ENCODE measurements around the gene FAM120B.
"Not testable (repeated sequence)": the region's sequence is repeated elsewhere in the genome, so short reads cannot be mapped to it uniquely, and the experiment has no call there.

- TF ChIP-seq EZH2 (IDR thresholded peaks at IDR 0.05; ENCODE audit: low read depth, unreplicated experiment); CTCF (conservative IDR thresholded peaks at IDR 0.05; ENCODE audit: low read depth in 2 of 2); POLR2AphosphoS5 (IDR thresholded peaks at IDR 0.05; ENCODE audit: low read depth); ETS1 (IDR thresholded peaks at IDR 0.05); REST (IDR thresholded peaks at IDR 0.05; ENCODE audit: unreplicated experiment); EZH2phosphoT487 (IDR thresholded peaks at IDR 0.05; ENCODE audit: unreplicated experiment): not testable (repeated sequence)
Measured at GRCh38 chr6:170264644-170265043, 41.9 kb upstream of the FAM120B start.

Measured in GM23338 (cell line).